GM18505 (cell line): ENCODE data around the gene PSMC1.

ENCODE experiments used
- ATAC-seq: cut with Tn5 transposase; IDR thresholded peaks from one replicate; pipeline ENCODE4 v1.9.1; 2021; ENCODE audit not compliant: unreplicated experiment
- POLR2A ChIP-seq: IDR thresholded peaks from 4 replicates; pipeline ENCODE4 v1.6.1; 2011; ENCODE audit warnings: borderline replicate concordance; ENCODE audit not compliant: insufficient read depth, insufficient read length; ENCODE audit errors: extremely low read depth

Gene PSMC1

GRCh38 chr14:90268420-90268819 is 12.1 kb downstream of the PSMC1 start:
- no peak for ATAC-seq
- TF ChIP-seq POLR2A: no peak

- no peak for ATAC-seq
- no peak for TF ChIP-seq POLR2A
Observed at GRCh38 chr14:90272523-90272922, 16.2 kb downstream of the PSMC1 start.

- no peak for TF ChIP-seq POLR2A
- ATAC-seq: no peak
Observed at GRCh38 chr14:90273532-90273931, 17.2 kb downstream of the PSMC1 start.

GRCh38 chr14:90274019-90274418 is 17.7 kb downstream of the PSMC1 start:
- no peak for TF ChIP-seq POLR2A
- ATAC-seq: no peak

GRCh38 chr14:90274808-90275457 is 18.6 kb downstream of the PSMC1 start:
- no peak for TF ChIP-seq POLR2A
- ATAC-seq: no peak

- ATAC-seq: no peak
Observed at GRCh38 chr14:90275458-90275814, 19.1 kb downstream of the PSMC1 start.

GRCh38 chr14:90275820-90276219 is 19.5 kb downstream of the PSMC1 start:
- no peak for ATAC-seq
- TF ChIP-seq POLR2A: no peak

More at GRCh38 chr14:90275458-90275814, 19.1 kb downstream of the PSMC1 start:
- TF ChIP-seq POLR2A: no peak

GRCh38 chr14:90276646-90277367 is 20.5 kb downstream of the PSMC1 start:
- TF ChIP-seq POLR2A: no peak
- no peak for ATAC-seq

- ATAC-seq: no peak
Observed at GRCh38 chr14:90277581-90278198, 21.3 kb downstream of the PSMC1 start.

GRCh38 chr14:90278199-90279175 is 22.1 kb downstream of the PSMC1 start:
- no peak for TF ChIP-seq POLR2A
- ATAC-seq: no peak

More at GRCh38 chr14:90277581-90278198, 21.3 kb downstream of the PSMC1 start:
- no peak for TF ChIP-seq POLR2A

- no peak for TF ChIP-seq POLR2A
- no peak for ATAC-seq
Observed at GRCh38 chr14:90280096-90280495, 23.7 kb downstream of the PSMC1 start.

- no peak for ATAC-seq
- TF ChIP-seq POLR2A: no peak
Observed at GRCh38 chr14:90281261-90281660, 24.9 kb downstream of the PSMC1 start.

- TF ChIP-seq POLR2A: no peak
- ATAC-seq: no peak
Observed at GRCh38 chr14:90281756-90282155, 25.4 kb downstream of the PSMC1 start.
